Neutrophil (primary cell): ENCODE results near the gene ASGR1.
"Not testable (repeated sequence)": the region's sequence is repeated elsewhere in the genome, so short reads cannot be mapped to it uniquely, and the experiment has no call there.

Experiments
- H3K27ac ChIP-seq: fragments of 200-600 bp; sonication (generic); 2 replicates; pipeline ENCODE4 v1.5.1; 2016; ENCODE audit warnings: mild to moderate bottlenecking, moderate library complexity
- H3K27me3 ChIP-seq: fragments of 200-600 bp; sonication (generic); 2 replicates; pipeline ENCODE4 v1.6.0; 2016; ENCODE audit warnings: mild to moderate bottlenecking
- H3K36me3 ChIP-seq: fragments of 200-600 bp; sonication (generic); 2 replicates; pipeline ENCODE4 v1.5.1; 2017
- H3K4me1 ChIP-seq, 2 experiments: fragments of 200-600 bp in 1 of 2; sonication (generic) in 1 of 2; 1 replicate in 1 of 2; 2 replicates in 1 of 2; pipeline versions ENCODE4 v1.5.1 to v1.6.1; 2013 to 2016; ENCODE audit warnings: low read depth in 1 of 2, low read length in 1 of 2, mild to moderate bottlenecking in 1 of 2, moderate library complexity in 1 of 2; ENCODE audit not compliant: control insufficient read depth in 1 of 2, insufficient read depth in 1 of 2
- H3K4me3 ChIP-seq, 2 experiments: fragments of 200-600 bp in 1 of 2; sonication (generic) in 1 of 2; 1 replicate in 1 of 2; 2 replicates in 1 of 2; pipeline ENCODE4 v1.5.1; 2013 to 2016; ENCODE audit warnings: low read depth in 1 of 2, low read length in 1 of 2, mild to moderate bottlenecking in 1 of 2, moderate library complexity in 1 of 2
- H3K9me3 ChIP-seq: fragments of 200-600 bp; sonication (generic); 2 replicates; pipeline ENCODE4 v1.5.1; 2016
- TF ChIP-seq, protein P1 (sequence below): fragments of 200-600 bp; sonication (generic); IDR thresholded peaks from 2 replicates; pipeline ENCODE4 v1.5.1; 2016; ENCODE audit warnings: antibody characterized with exemption

The ASGR1 gene

DNA sequence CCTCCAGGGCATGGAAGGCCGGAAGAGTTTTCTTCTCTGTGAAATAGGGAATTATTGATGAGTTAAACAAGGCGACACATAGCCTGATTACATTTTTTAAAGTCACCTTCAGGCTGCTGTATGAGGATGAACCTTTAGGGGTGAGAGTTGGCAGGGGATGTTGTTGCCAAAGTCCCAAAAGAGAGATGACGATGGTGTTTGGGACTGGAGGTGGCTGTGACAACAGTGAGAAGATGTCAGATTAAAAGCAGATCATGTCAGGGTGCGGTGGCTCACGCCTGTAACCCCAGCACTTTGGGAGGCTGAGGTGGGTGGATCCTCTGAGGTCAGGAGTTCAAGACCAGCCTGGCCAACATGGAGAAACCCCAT lies 47.8 kb downstream of the ASGR1 start:
- peaks cover 10 to 11% of the 10 kb centered on the region in 2 experiments for H3K4me1 ChIP-seq
- TF ChIP-seq, protein P1, sequence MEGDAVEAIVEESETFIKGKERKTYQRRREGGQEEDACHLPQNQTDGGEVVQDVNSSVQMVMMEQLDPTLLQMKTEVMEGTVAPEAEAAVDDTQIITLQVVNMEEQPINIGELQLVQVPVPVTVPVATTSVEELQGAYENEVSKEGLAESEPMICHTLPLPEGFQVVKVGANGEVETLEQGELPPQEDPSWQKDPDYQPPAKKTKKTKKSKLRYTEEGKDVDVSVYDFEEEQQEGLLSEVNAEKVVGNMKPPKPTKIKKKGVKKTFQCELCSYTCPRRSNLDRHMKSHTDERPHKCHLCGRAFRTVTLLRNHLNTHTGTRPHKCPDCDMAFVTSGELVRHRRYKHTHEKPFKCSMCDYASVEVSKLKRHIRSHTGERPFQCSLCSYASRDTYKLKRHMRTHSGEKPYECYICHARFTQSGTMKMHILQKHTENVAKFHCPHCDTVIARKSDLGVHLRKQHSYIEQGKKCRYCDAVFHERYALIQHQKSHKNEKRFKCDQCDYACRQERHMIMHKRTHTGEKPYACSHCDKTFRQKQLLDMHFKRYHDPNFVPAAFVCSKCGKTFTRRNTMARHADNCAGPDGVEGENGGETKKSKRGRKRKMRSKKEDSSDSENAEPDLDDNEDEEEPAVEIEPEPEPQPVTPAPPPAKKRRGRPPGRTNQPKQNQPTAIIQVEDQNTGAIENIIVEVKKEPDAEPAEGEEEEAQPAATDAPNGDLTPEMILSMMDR: no peak
- no peak overlapping the region for H3K27ac ChIP-seq
- no peaks in the 10 kb centered on the region for H3K9me3 ChIP-seq
- peaks cover 81% of the 10 kb centered on the region for H3K27me3 ChIP-seq
- no peaks in the 10 kb centered on the region for H3K36me3 ChIP-seq
- H3K4me3 ChIP-seq: no peak overlapping the region

DNA sequence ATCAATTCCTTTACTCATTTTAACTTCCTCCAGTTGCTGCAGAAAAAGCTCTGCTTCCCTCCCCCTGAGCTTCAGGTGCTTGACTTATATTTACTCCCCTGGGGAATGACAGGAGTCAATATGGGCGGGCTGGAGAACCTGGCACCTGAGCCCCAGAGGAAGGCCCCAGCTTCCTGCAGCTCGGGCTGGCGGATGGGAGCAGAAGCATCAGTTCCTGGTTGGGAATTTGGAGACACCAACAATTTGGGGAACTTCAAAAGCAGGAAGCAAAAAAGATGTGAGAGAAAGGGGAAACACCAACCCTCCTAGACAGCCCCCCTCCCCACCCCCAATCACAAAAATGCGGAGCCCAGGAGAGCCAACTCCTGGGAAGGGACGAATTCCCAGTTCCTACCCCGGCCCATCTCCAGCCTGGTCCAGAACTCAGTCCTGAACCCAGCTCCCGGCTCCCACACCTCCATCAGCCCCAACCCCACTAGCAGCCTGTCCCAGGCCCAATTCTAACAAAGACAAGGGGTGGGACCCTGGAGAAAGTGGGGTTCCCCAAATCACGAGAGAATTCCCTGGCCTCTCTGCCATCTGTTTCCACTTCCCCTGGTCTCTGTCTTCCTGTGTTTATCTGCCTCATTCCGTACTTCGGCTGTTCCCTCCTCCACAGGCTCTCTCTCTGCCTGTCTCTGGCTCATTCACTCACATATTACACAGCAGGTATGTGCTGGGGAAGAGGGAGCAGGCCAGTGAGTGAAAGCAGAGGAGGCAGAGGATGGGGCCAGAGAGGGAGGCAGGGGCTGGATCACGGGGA lies 48.3 kb downstream of the ASGR1 start:
- Histone ChIP-seq H3K4me3 (no peak overlapping the region), H3K36me3 (no peaks in the 10 kb centered on the region), H3K27me3 (peaks cover 78% of the 10 kb centered on the region), H3K4me1 (peaks cover 10 to 11% of the 10 kb centered on the region in 2 experiments), H3K27ac (no peak overlapping the region), H3K9me3 (no peaks in the 10 kb centered on the region)
- TF ChIP-seq, protein P1: no peak

DNA sequence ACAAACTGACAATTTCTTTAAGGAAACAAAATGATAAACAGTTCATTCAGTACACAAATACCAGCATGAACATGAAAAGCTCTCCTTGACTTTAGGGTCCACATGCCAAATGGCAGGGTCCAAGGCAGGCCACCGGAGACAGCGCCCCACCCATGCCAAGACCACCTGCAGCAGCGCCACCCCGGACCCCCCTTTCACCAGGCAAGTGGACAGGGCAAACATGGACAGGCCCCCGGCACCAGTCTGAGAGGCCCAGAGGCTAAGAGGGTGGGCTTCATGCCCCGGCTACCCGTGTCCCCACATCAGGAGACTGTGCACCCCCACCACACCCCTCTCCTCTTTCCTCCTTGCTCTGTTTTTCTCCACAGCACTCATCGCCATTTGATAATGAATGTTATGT lies 49.9 kb downstream of the ASGR1 start:
- Histone ChIP-seq H3K4me1 (peaks cover 10 to 11% of the 10 kb centered on the region in 2 experiments), H3K4me3 (no peak overlapping the region), H3K27ac (no peak overlapping the region), H3K36me3 (no peaks in the 10 kb centered on the region), H3K27me3 (peaks cover 65% of the 10 kb centered on the region), H3K9me3 (no peaks in the 10 kb centered on the region)
- TF ChIP-seq, protein P1: no peak

DNA sequence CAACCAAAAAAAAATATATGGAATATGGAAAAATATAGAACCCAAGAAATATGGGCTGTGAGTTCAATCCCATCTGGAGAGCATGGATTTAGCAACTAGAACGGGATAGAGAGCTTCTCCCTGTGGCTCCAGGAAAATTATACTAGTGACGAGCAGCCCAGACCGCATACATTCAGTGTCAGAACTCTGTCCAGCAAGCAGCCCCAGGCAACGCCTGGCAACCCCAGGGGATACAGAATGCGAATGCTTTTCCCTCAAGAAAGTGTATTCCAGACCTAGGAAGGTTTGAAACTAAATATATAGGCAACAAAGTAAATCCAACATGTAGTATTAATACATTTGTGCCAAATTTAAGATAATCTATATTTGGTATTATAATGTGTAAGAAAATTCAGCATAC lies 51.0 kb downstream of the ASGR1 start:
- peaks cover 7 to 11% of the 10 kb centered on the region in 2 experiments for H3K4me1 ChIP-seq
- H3K36me3 ChIP-seq: no peaks in the 10 kb centered on the region
- no peaks in the 10 kb centered on the region for H3K9me3 ChIP-seq
- no peak overlapping the region for H3K27ac ChIP-seq
- no peak overlapping the region for H3K4me3 ChIP-seq
- TF ChIP-seq, protein P1: no peak
- peaks cover 65% of the 10 kb centered on the region for H3K27me3 ChIP-seq

DNA sequence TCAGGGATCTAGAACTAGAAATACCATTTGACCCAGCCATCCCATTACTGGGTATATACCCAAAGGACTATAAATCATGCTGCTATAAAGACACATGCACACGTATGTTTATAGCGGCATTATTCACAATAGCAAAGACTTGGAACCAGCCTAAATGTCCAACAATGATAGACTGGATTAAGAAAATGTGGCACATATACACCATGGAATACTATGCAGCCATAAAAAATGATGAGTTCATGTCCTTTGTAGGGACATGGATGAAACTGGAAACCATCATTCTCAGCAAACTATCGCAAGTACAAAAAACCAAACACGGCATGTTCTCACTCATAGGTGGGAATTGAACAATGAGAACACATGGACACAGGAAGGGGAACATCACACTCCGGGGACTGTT lies 51.7 kb downstream of the ASGR1 start:
- not testable (repeated sequence) for H3K4me3 ChIP-seq, H3K4me1 ChIP-seq, H3K27ac ChIP-seq, H3K9me3 ChIP-seq, H3K36me3 ChIP-seq
- peaks cover 65% of the 10 kb centered on the region for H3K27me3 ChIP-seq

DNA sequence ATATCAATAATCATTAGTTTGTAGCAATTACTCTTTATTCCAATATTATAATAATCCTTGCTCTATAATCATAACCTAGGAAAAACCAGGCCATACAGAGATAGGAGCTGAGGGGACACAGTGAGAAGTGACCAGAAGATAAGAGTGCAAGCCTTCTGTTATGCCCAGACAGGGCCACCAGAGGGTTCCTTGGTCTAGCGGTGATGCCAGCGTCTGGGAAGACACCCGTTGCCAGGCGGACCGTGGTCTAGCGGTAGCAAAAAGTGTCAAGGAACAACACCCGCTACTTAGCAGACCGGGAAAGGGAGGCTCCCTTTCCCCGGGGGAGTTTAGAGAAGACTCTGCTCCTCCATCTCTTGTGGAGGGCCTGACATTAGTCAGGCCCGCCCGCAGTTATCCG lies 52.8 kb downstream of the ASGR1 start:
- H3K36me3 ChIP-seq, H3K27ac ChIP-seq, H3K4me1 ChIP-seq, H3K4me3 ChIP-seq, H3K9me3 ChIP-seq: not testable (repeated sequence)
- peaks cover 65% of the 10 kb centered on the region for H3K27me3 ChIP-seq
